Fibroblast of mammary gland (primary cell): Measurements from ENCODE around the gene NTM.

Source experiments
- DNase-seq: peaks from one replicate; pipeline ENCODE4 v3.0.0-alpha.2; 2010; ENCODE audit warnings: low read depth
- H3K4me3 ChIP-seq: 2 replicates; pipeline ENCODE4 v1.5.1; 2011; ENCODE audit warnings: low read depth, mild to moderate bottlenecking, low read length, moderate library complexity; ENCODE audit not compliant: control insufficient read depth
- TF ChIP-seq, protein P1 (sequence below): conservative IDR thresholded peaks from 2 replicates; pipeline ENCODE4 v1.5.1; 2011; ENCODE audit warnings: low read depth, low read length, inconsistent platforms; ENCODE audit not compliant: control insufficient read depth, insufficient read depth

The NTM gene

DNA sequence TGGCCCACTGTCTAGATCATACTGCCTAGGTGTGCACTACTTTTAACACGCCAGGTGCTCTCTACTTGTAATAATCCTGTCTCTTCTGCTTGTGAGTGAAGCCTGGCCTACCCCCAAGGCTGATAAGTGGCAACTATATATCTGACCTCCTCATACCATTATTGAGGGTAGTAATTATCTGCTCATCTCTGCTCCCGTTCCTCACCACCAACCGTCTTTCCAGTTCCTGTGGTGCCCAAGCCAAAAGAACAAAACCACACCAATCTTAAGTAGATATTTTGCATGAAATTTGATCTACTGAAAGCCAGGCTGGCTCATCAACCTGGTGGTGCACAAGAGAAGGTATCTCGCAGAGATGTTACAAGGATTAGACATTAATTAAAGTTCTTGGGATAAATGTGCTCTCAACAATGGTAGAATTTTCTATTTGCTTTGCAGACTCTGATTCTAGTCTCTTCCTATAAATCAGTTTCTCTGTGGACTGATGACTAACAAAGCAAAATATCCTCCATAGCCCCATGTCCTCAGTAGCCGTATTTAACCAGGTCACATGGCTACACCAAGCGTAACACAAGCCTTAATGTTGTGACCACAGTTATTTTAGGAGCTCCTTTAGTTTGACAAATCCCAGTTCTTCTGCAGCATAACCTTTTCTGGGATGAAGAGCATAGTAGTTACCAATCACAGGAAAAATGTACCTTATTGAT is 267.2 kb downstream of the NTM start:
- TF ChIP-seq, protein P1, sequence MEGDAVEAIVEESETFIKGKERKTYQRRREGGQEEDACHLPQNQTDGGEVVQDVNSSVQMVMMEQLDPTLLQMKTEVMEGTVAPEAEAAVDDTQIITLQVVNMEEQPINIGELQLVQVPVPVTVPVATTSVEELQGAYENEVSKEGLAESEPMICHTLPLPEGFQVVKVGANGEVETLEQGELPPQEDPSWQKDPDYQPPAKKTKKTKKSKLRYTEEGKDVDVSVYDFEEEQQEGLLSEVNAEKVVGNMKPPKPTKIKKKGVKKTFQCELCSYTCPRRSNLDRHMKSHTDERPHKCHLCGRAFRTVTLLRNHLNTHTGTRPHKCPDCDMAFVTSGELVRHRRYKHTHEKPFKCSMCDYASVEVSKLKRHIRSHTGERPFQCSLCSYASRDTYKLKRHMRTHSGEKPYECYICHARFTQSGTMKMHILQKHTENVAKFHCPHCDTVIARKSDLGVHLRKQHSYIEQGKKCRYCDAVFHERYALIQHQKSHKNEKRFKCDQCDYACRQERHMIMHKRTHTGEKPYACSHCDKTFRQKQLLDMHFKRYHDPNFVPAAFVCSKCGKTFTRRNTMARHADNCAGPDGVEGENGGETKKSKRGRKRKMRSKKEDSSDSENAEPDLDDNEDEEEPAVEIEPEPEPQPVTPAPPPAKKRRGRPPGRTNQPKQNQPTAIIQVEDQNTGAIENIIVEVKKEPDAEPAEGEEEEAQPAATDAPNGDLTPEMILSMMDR = no peak
- no peak overlapping the region for H3K4me3 ChIP-seq
- no peak for DNase-seq

DNA sequence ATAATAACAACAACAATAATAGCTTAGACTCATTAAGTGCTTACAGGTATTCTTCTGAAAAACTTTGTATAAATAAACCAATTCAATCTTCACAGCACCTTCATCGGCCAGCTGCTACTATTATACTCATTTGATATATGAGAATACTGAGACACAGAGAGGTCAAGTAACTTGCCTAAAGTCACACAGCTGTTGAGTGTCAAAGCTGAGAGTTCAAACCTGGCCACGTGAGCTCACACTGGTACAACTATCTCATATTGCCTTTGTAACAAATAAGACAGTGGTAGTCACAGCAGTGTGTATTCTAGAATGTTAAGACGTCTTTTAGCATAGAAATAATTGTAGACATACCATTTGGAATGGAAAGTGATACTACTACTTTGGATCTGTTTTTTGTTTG is 268.5 kb downstream of the NTM start:
- TF ChIP-seq, protein P1 = no peak
- no peak for DNase-seq
- no peak overlapping the region for H3K4me3 ChIP-seq

DNA sequence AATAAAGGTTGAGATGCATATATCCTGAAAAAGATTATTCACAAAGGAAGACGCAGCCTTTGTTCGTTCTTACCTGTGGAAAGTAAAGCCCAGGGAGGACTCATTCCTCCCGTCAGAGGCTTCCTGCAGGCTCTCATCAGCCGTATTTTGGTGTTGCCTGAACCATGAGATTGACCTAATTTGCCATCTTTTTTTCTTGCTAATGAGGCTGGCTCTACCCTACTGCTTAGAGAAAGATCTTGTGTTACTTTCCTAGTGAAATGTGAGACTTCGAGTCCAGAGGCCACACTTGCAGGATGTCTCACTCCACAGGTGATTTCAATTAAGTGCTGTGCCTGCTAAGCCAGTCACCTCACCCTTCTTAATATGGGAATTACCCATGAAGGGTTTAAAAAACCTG is 269.9 kb downstream of the NTM start:
- no peak overlapping the region for H3K4me3 ChIP-seq
- TF ChIP-seq, protein P1 = no peak
- DNase-seq = no peak

DNA sequence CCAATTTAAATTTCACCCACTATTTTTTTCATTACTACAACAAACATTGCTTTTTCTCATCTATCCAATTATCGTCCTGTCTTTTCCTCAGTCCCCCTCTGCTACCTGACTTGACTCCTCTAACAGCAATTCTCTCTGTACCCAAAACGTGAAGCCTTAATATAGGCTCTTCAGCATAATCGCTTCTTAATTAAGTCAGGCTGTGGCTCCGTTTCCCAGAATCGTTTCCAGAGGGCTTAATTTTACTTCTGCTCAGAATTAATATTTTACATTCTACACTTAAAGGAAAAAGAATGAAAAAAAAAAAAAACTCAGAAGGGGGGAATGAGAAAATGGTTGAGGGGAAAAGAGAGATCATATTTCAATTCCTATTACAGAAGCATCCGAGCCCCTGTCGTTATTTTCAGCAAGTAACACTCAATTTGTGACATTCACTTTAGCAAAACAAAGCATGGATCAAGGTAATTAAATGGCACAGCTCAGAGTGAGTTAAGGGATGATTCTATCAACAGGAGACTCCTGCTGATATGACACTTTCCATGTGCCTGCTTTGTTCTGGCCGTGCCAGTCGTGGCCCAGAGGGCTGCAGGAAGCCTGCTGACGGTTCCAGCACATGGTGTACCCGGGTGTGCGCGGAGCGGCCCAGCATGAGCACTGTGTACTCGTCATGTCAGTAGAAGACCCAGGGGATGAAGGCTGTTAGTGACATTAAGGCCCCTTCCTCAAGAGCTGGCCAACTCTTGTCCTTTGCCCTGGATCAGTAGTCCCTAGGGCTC is 272.5 kb downstream of the NTM start:
- no peak overlapping the region for H3K4me3 ChIP-seq
- TF ChIP-seq, protein P1 = no peak

DNA sequence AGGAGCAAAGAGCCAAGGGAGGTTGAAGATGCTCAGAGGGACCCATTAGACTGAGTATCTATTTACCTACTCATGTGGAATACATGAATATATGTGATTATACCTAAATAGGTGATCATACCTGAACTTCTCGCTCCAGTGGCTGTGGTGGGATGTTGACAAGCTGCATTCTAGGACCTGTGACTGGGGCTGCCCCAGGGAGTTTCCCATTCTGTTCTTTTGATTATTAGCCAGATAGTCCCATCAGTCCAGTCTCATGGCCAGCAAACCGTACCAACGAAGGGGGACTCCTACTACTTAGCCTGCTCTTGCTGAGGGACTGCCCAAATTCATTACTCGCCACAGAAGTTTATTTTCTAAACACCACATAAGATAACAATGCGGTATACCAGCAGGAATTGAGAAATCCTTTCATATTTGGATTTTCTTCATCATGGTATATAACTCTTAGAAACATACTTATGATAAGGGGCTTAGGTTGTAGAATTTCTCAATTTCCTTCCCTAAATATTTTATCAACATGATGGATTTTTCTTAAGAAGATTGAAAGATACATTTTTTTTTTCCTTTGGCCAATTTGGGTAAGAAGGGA is 273.9 kb downstream of the NTM start:
- no peak for DNase-seq
- no peak overlapping the region for H3K4me3 ChIP-seq
- TF ChIP-seq, protein P1 = no peak

More for the DNA sequence above, 272.5 kb downstream of the NTM start:
- DNase-seq = no peak

DNA sequence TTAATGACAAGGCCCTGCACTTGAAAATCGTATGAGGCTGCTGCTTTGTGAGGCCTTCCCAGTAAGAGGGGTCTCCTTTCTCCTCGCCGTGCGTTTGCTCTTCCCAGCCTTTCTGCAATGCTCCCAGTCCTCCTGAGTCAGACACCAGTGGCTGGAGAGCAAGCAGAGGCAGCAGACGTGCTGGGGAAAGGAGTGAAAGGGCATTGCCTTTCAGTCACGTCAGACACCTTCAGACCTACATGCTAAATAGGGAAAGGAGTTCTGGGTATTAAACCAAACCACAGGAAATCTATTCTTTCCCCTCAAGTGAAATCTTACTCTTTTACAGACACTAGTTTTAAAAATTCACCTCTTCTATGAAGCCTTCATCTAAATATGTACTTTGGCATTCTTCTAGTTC is 274.8 kb downstream of the NTM start:
- DNase-seq = no peak
- TF ChIP-seq, protein P1 = no peak
- H3K4me3 ChIP-seq = no peak overlapping the region
